ENCODE measurements around the gene HBZ. TPM values are rescaled to one million over a fixed set of nuclear protein-coding genes. Genes with fewer than 3 reads are reported as not detected.

The HBZ gene
- total and polyA plus RNA-seq, 9 of the 15 experiments (the other 6 are each of a cell fraction or from before 2014, with no cell fraction given) = 58.0 to 610 (median 113) TPM

DNA sequence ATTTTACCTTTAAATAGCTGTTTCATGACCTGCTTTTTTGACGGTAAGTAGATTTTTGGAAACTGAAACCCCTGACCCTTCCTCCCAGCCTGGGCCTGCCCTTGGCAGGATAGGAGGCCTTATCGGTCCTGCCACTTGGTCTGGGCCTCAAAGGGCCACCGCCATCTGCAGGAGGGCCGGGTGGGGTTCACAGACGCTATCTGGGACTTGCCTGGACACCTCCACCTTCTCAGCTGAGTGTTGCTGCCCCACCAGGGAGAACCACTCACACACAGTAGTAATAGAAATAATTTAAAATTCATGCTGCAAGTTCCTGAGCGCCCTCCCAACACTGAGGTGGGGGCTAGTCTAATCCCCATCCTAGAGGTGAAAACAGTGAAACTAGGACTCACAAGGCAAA lies 9.4 kb upstream of the HBZ start (continued):
- TF ChIP-seq POLR2G (IDR thresholded peaks at IDR 0.05; ENCODE audit: low read depth, low read length) = no peak
- TF ChIP-seq, protein P1, sequence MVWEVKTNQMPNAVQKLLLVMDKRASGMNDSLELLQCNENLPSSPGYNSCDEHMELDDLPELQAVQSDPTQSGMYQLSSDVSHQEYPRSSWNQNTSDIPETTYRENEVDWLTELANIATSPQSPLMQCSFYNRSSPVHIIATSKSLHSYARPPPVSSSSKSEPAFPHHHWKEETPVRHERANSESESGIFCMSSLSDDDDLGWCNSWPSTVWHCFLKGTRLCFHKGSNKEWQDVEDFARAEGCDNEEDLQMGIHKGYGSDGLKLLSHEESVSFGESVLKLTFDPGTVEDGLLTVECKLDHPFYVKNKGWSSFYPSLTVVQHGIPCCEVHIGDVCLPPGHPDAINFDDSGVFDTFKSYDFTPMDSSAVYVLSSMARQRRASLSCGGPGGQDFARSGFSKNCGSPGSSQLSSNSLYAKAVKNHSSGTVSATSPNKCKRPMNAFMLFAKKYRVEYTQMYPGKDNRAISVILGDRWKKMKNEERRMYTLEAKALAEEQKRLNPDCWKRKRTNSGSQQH (CRISPR knock-in tag; IDR thresholded peaks at IDR 0.05) = no peak
- TF ChIP-seq, protein P2, sequence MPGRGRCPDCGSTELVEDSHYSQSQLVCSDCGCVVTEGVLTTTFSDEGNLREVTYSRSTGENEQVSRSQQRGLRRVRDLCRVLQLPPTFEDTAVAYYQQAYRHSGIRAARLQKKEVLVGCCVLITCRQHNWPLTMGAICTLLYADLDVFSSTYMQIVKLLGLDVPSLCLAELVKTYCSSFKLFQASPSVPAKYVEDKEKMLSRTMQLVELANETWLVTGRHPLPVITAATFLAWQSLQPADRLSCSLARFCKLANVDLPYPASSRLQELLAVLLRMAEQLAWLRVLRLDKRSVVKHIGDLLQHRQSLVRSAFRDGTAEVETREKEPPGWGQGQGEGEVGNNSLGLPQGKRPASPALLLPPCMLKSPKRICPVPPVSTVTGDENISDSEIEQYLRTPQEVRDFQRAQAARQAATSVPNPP (IDR thresholded peaks at IDR 0.05; ENCODE audit: borderline replicate concordance, insufficient read depth, insufficient read length) = no peak
- TF ChIP-seq ZNF212 (CRISPR knock-in tag; IDR thresholded peaks at IDR 0.05) = no peak
- TF ChIP-seq ELF1 (tag; IDR thresholded peaks at IDR 0.05) = peak; percentile 26; the same call in 1 of the 2 replicates
- peak; percentile 58; the same call in 1 of the 2 replicates for TF ChIP-seq TCF7L2 (IDR thresholded peaks at IDR 0.05; ENCODE audit: low read depth, low read length)
- TF ChIP-seq, protein P3, sequence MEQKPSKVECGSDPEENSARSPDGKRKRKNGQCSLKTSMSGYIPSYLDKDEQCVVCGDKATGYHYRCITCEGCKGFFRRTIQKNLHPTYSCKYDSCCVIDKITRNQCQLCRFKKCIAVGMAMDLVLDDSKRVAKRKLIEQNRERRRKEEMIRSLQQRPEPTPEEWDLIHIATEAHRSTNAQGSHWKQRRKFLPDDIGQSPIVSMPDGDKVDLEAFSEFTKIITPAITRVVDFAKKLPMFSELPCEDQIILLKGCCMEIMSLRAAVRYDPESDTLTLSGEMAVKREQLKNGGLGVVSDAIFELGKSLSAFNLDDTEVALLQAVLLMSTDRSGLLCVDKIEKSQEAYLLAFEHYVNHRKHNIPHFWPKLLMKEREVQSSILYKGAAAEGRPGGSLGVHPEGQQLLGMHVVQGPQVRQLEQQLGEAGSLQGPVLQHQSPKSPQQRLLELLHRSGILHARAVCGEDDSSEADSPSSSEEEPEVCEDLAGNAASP (IDR thresholded peaks at IDR 0.05) = no peak
- no peak for TF ChIP-seq NFXL1 (CRISPR knock-in tag; IDR thresholded peaks at IDR 0.05)
- no peak; the same call in 1 of the 2 replicates for TF ChIP-seq MECOM (CRISPR knock-in tag; IDR thresholded peaks at IDR 0.05)
- TF ChIP-seq BMI1 (IDR thresholded peaks at IDR 0.05; ENCODE audit: low read length) = no peak
- TF ChIP-seq, protein P4, sequence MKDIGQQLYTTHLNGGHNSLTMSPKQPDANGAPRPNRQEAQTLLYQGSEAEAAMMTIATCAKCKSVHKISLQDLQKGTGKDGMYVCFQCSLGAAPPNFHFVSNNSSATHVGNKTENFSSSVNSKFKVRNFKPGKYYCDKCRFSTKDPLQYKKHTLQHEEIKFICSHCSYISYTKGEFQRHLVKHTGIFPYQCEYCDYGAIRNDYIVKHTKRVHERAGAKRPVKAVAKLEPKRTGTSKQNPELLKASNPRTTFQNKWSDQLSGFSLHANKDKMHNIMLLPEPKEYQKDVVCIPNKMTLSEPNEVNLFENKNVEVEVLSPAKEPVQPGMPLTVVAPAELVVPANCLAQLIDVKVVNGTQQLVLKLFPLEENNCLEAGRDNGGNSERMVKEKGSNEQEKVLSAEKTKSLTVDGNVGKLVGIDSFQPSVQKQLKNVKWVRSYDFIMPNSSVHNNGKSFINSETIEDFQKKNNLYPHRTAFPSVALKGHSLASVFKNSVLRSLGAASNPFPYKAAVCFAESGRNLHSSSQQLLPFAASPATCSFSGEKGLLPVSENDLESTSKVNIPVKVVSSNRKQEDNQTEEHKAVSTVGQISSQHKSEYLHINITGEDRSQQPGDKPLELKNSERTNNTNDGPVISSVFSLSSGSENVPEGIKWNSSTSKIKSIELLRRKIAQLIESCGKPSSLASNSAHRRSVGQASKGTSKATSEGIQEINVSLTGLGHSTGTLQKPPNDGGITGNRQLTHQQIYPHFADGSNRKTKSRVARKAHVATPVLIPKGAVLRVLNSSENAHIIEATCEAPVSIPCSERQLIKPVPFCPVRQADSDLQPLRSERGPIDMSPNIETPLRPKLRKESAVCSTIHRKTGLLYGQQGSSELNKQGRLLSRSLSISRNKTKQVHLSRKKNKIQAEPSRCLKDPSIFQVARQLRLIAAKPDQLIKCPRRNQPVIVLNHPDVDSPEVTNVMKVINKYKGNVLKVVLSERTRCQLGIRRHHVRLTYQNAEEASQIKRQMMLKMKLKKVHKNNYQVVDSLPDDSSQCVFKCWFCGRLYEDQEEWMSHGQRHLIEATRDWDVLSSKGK (CRISPR knock-in tag; IDR thresholded peaks at IDR 0.05) = no peak
- TF ChIP-seq SRSF7 (optimal IDR thresholded peaks at IDR 0.05; ENCODE audit: low read depth, low read length) = no peak
- TF ChIP-seq ZNF121 (CRISPR knock-in tag; conservative IDR thresholded peaks at IDR 0.05) = no peak
- 0 out of 2 replicates have a peak, but pooled peaks have one; percentile 13 for TF ChIP-seq ATF7 (IDR thresholded peaks at IDR 0.05)
- TF ChIP-seq NFIC (IDR thresholded peaks at IDR 0.05) = peak; percentile 83
- TF ChIP-seq LCOR (CRISPR knock-in tag; IDR thresholded peaks at IDR 0.05) = peak; percentile 76; the same call in 1 of the 2 replicates
- TF ChIP-seq E2F3 (CRISPR knock-in tag; IDR thresholded peaks at IDR 0.05) = no peak
- TF ChIP-seq, protein P5, sequence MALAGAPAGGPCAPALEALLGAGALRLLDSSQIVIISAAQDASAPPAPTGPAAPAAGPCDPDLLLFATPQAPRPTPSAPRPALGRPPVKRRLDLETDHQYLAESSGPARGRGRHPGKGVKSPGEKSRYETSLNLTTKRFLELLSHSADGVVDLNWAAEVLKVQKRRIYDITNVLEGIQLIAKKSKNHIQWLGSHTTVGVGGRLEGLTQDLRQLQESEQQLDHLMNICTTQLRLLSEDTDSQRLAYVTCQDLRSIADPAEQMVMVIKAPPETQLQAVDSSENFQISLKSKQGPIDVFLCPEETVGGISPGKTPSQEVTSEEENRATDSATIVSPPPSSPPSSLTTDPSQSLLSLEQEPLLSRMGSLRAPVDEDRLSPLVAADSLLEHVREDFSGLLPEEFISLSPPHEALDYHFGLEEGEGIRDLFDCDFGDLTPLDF (CRISPR knock-in tag; IDR thresholded peaks at IDR 0.05) = no peak
- no peak for TF ChIP-seq KLF10 (CRISPR knock-in tag; IDR thresholded peaks at IDR 0.05)
- TF ChIP-seq ZNF23 (CRISPR knock-in tag; IDR thresholded peaks at IDR 0.05) = no peak
